ENCODE results near the gene RIMS1. TPM values are rescaled to one million over a fixed set of nuclear protein-coding genes. Genes with fewer than 3 reads are reported as not detected.

RIMS1 gene
- total RNA-seq, 1 donor, result 0.63 TPM

DNA sequence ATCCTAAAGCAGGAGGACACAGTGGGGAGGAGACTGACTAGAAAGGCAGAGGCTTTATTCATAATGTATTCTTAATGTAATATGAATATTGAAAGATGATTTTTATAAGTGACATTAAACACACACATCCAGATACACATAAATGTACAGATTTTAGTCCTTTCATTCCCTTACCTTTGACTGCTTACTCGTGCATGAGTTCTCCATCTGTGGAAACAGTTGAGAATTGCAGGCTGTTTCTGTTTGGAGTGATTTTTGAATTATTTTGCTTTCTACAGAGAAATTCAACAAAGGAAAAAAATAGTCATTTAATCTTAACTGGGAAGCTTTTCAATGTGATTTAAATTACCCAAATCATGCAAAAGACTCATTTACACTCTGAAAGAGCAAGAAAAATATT lies 136.5 kb downstream of the RIMS1 start:
- TF ChIP-seq, protein P1, sequence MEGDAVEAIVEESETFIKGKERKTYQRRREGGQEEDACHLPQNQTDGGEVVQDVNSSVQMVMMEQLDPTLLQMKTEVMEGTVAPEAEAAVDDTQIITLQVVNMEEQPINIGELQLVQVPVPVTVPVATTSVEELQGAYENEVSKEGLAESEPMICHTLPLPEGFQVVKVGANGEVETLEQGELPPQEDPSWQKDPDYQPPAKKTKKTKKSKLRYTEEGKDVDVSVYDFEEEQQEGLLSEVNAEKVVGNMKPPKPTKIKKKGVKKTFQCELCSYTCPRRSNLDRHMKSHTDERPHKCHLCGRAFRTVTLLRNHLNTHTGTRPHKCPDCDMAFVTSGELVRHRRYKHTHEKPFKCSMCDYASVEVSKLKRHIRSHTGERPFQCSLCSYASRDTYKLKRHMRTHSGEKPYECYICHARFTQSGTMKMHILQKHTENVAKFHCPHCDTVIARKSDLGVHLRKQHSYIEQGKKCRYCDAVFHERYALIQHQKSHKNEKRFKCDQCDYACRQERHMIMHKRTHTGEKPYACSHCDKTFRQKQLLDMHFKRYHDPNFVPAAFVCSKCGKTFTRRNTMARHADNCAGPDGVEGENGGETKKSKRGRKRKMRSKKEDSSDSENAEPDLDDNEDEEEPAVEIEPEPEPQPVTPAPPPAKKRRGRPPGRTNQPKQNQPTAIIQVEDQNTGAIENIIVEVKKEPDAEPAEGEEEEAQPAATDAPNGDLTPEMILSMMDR (IDR thresholded peaks at IDR 0.05; ENCODE audit: insufficient read depth, low read length), result no peak
- no peak overlapping the region for H3K4me3 ChIP-seq (ENCODE audit: low read depth, low read length)
- no peak for DNase-seq (ENCODE audit: low read depth)

DNA sequence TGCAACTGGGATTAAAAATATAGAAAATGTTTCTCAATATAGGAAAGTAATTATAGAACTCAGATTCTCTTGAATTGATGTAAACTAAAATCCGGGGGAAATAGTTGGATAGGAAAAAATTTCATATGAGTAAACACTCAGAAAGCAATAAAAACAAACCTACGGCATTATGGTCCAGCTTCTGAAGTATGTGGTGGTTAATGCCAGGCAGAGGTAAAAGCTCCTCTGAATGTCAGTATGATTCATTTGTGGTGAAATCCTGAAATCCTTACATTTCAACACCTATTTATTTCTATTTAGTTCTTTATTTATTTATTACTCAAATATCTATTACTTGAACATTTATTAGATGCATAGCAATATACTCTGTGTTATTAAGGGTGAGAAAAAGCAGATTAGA lies 145.1 kb downstream of the RIMS1 start:
- TF ChIP-seq, protein P1 (IDR thresholded peaks at IDR 0.05; ENCODE audit: insufficient read depth, low read length), result no peak
- H3K4me3 ChIP-seq (ENCODE audit: low read depth, low read length), result no peak overlapping the region
- no peak for DNase-seq (ENCODE audit: low read depth)

DNA sequence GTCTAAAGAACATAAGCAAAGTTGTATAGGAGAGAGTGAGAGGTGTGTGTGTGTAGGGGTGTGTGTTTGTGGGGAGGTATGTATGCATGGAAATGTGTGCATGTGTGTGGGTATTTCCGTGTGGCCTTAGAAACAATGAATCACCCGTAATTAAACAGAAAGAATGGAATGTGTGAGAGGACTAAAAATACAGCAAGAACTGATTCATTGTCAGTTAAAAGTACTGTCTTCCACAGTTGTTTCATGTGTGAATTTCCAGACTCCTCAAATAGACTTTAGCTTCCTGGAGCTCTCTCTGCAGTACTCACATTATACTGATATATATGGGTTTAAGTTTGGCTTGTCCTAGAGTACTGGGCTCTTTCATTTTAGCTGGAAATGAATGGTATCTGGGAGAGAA lies 145.7 kb downstream of the RIMS1 start:
- TF ChIP-seq, protein P1 (IDR thresholded peaks at IDR 0.05; ENCODE audit: insufficient read depth, low read length), result no peak
- DNase-seq (ENCODE audit: low read depth), result no peak
- H3K4me3 ChIP-seq (ENCODE audit: low read depth, low read length), result no peak overlapping the region

DNA sequence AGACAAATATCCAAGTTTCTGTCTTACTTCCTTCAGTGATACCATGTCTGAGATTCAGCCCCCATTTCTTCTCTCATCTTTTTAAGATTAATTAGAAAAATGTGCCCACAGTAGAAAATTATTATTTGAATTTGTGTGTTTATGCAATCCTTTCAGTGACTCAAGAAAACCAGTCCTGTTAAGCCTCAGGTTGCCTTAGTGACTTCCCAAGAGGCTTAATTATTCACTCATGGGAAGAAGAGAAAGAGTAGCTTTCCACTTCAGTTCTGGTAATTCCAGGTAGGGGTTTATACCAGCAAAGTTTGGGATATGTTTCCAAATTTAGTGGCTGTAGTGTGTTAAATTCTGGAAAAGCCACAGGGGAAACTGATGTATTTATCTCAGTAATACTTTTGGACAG lies 149.1 kb downstream of the RIMS1 start:
- DNase-seq (ENCODE audit: low read depth), result no peak
- no peak overlapping the region for H3K4me3 ChIP-seq (ENCODE audit: low read depth, low read length)
- TF ChIP-seq, protein P1 (IDR thresholded peaks at IDR 0.05; ENCODE audit: insufficient read depth, low read length), result no peak

DNA sequence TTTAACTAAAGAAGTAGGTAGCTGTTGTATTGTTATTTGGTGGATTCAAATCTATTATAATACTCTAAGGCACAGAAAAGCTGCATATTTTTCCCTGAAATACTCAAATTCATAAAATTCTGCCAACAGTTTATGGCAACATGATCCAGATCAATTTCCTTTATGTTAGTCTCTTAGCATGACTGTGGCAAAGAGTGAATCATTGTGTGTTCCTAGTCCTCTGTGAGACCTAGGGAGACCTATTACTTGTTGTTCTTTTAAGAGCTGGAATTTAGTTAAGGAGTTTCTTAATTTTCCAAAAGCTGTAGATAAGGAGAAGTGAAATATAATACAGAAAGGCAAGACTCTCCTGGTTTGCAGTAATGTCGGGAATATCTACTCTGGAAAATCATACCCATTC lies 149.6 kb downstream of the RIMS1 start:
- TF ChIP-seq, protein P1 (IDR thresholded peaks at IDR 0.05; ENCODE audit: insufficient read depth, low read length), result no peak
- DNase-seq (ENCODE audit: low read depth), result no peak

DNA sequence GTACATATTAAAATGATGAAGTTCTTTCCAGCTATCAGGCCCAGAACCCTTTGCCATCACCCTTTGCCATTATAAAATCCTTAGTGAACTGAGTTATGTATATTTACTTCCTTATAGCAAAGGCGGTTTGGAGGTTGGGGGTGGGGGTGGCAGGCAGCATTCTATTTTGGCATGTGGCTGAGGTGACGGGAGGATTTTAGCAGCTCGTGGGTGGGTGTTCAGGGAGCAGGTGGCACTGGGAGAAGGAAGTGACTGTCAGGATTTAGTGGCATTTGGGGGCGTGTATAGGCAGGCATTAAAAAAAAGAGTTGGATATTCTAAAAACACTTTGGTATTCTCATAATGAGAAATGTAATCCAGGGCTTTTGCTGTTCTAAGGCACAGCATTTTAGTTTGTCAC lies 150.7 kb downstream of the RIMS1 start:
- no peak for DNase-seq (ENCODE audit: low read depth)
- TF ChIP-seq, protein P1 (IDR thresholded peaks at IDR 0.05; ENCODE audit: insufficient read depth, low read length), result no peak
- H3K4me3 ChIP-seq (ENCODE audit: low read depth, low read length), result no peak overlapping the region

More for the DNA sequence above, 149.6 kb downstream of the RIMS1 start:
- H3K4me3 ChIP-seq (ENCODE audit: low read depth, low read length), result no peak overlapping the region

DNA sequence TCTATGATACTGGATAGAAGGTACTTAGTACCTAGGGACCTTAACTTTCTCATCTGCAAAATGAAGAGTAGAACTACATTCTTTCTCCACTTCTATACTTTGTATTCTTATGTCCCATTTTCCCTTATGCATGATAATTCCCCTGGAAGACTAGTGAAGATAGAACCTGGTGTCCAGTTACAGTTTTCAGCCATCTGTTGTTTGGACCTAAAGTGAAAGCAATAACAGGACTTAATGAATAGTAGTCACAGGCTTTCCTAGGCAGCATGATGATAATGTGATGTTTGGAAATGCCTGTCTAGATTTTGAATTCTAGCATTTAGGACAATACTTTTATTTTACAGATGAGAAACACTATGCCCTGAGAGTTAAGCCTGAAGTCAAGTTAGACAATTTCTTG lies 153.8 kb downstream of the RIMS1 start:
- TF ChIP-seq, protein P1 (IDR thresholded peaks at IDR 0.05; ENCODE audit: insufficient read depth, low read length), result no peak
- DNase-seq (ENCODE audit: low read depth), result no peak
- no peak overlapping the region for H3K4me3 ChIP-seq (ENCODE audit: low read depth, low read length)
